Astrocyte of the cerebellum (primary cell): ENCODE results near the gene BHLHE23.

ENCODE experiments used
- DNase-seq: peaks from one replicate; pipeline ENCODE4 v3.0.0-alpha.2; 2011; ENCODE audit warnings: low read depth
- H3K4me3 ChIP-seq: 2 replicates; pipeline ENCODE4 v1.5.1; 2011; ENCODE audit warnings: mild to moderate bottlenecking, low read depth, low read length, moderate library complexity
- CTCF ChIP-seq: IDR thresholded peaks from 2 replicates; pipeline ENCODE4 v1.5.1; 2012; ENCODE audit warnings: low read length, low read depth, moderate library complexity, mild to moderate bottlenecking; ENCODE audit errors: missing control alignments
- in situ Hi-C: cut with HindIII; loops from 2 replicates; pipeline ENCODE4 v1.10.0; 2017; ENCODE audit warnings: low sequenced_read_pairs

Gene BHLHE23

GRCh38 chr20:63048516-63049190, 41.9 kb upstream of the BHLHE23 start:
- no peak for TF ChIP-seq CTCF
- DNase-seq, result no peak
- H3K4me3 ChIP-seq, result no peak overlapping the region
- in situ Hi-C loops, result no loop called here

- H3K4me3 ChIP-seq, result no peak overlapping the region
- no peak for TF ChIP-seq CTCF
- in situ Hi-C loops, result no loop called here
- no peak for DNase-seq
Measured at GRCh38 chr20:63047946-63048345, 41.2 kb upstream of the BHLHE23 start.

- in situ Hi-C loops, result no loop called here
- TF ChIP-seq CTCF, result no peak
- no peak overlapping the region for H3K4me3 ChIP-seq
- DNase-seq, result no peak
Measured at GRCh38 chr20:63047267-63047666, 40.5 kb upstream of the BHLHE23 start.

GRCh38 chr20:63046841-63047240, 40.1 kb upstream of the BHLHE23 start:
- in situ Hi-C loops, result no loop called here
- TF ChIP-seq CTCF, result no peak
- no peak overlapping the region for H3K4me3 ChIP-seq
- no peak for DNase-seq

- no peak for DNase-seq
- TF ChIP-seq CTCF, result no peak
- no peak overlapping the region for H3K4me3 ChIP-seq
- in situ Hi-C loops, result no loop called here
Measured at GRCh38 chr20:63045991-63046390, 39.2 kb upstream of the BHLHE23 start.

- DNase-seq, result no peak
- no peak for TF ChIP-seq CTCF
- in situ Hi-C loops, result no loop called here
- no peak overlapping the region for H3K4me3 ChIP-seq
Measured at GRCh38 chr20:63045401-63045800, 38.6 kb upstream of the BHLHE23 start.
